ENCODE data around the gene RPN2.

The RPN2 gene

GRCh38 chr20:37233548-37234253, 54.6 kb downstream of the RPN2 start:
- no peak overlapping the region for H3K27ac Mint-ChIP-seq
- no peaks in the 10 kb centered on the region for H3K9me3 Mint-ChIP-seq
- no peaks in the 10 kb centered on the region for H3K27me3 Mint-ChIP-seq
- H3K4me3 Mint-ChIP-seq = no peak overlapping the region
- H3K36me3 Mint-ChIP-seq (ENCODE audit: low read depth) = peaks cover 100% of the 10 kb centered on the region
- intact Hi-C loops (cut with micrococcal nuclease) = no loop called here
- no peaks in the 10 kb centered on the region for H3K4me1 Mint-ChIP-seq (ENCODE audit: low read depth)

GRCh38 chr20:37234254-37234581, 55.1 kb downstream of the RPN2 start:
- Mint-ChIP-seq H3K4me3 (no peak overlapping the region), H3K4me1 (ENCODE audit: low read depth) (no peaks in the 10 kb centered on the region), H3K36me3 (ENCODE audit: low read depth) (peaks cover 100% of the 10 kb centered on the region), H3K27me3 (no peaks in the 10 kb centered on the region), H3K9me3 (no peaks in the 10 kb centered on the region), H3K27ac (no peak overlapping the region)
- intact Hi-C loops (cut with micrococcal nuclease) = no loop called here

DNA sequence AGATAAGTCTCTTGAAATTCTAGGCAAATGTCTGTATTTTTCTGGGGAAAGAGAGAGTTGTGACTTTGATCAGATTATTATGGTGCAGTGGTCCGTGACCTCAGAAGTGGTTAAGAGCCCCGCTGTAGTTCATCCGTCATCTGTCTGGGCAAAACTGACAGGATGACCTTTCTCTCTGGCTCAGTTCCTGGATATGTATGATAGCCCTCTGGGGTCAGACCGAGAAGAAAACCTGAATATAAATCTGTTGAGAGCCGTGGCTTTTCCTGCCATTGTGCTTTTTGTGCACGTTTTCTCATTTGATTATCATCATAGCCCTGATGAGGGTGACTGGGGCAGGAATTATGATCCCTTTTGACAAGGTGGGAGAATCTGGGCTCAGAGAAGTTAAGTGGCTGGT, 55.9 kb downstream of the RPN2 start:
- Mint-ChIP-seq H3K27me3 (no peaks in the 10 kb centered on the region), H3K4me3 (no peak overlapping the region), H3K27ac (no peak overlapping the region), H3K9me3 (no peaks in the 10 kb centered on the region), H3K36me3 (ENCODE audit: low read depth) (peaks cover 100% of the 10 kb centered on the region), H3K4me1 (ENCODE audit: low read depth) (no peaks in the 10 kb centered on the region)
- intact Hi-C loops (cut with micrococcal nuclease) = no loop called here

- Mint-ChIP-seq H3K36me3 (ENCODE audit: low read depth) (peaks cover 100% of the 10 kb centered on the region), H3K4me3 (no peak overlapping the region), H3K27me3 (no peaks in the 10 kb centered on the region), H3K9me3 (no peaks in the 10 kb centered on the region), H3K27ac (no peak overlapping the region), H3K4me1 (ENCODE audit: low read depth) (no peaks in the 10 kb centered on the region)
- intact Hi-C loops (cut with micrococcal nuclease) = no loop called here
These were observed 57.3 kb downstream of the RPN2 start for GRCh38 chr20:37236462-37236861.

DNA sequence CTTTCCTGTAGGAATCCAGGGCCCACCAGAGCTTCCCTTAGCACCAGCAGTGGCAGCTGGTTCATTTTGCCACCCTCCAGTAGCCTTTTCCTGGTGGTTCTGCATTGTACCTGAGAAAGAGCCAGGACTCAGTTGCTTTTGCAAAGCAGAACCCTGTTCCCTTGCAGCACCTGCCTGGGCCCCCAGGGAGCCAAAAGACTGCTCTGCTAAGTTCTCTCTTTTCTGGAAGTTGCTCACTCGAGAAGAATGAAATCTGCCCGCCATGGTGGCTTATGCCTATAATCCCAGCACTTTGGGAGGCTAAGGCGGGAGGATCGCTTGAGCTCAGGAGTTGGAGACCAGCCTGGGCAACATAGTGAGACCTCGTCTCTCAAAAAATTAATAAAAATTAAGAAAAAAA, 58.5 kb downstream of the RPN2 start:
- Mint-ChIP-seq H3K4me1 (ENCODE audit: low read depth) (no peaks in the 10 kb centered on the region), H3K9me3 (no peaks in the 10 kb centered on the region), H3K27ac (no peak overlapping the region), H3K36me3 (ENCODE audit: low read depth) (peaks cover 100% of the 10 kb centered on the region), H3K4me3 (no peak overlapping the region), H3K27me3 (no peaks in the 10 kb centered on the region)
- intact Hi-C loops (cut with micrococcal nuclease) = no loop called here

GRCh38 chr20:37238426-37238825, 59.3 kb downstream of the RPN2 start:
- H3K4me1 Mint-ChIP-seq (ENCODE audit: low read depth) = no peaks in the 10 kb centered on the region
- intact Hi-C loops (cut with micrococcal nuclease) = no loop called here
- H3K4me3 Mint-ChIP-seq = no peak overlapping the region
- peaks cover 100% of the 10 kb centered on the region for H3K36me3 Mint-ChIP-seq (ENCODE audit: low read depth)
- no peak overlapping the region for H3K27ac Mint-ChIP-seq
- no peaks in the 10 kb centered on the region for H3K27me3 Mint-ChIP-seq
- no peaks in the 10 kb centered on the region for H3K9me3 Mint-ChIP-seq

DNA sequence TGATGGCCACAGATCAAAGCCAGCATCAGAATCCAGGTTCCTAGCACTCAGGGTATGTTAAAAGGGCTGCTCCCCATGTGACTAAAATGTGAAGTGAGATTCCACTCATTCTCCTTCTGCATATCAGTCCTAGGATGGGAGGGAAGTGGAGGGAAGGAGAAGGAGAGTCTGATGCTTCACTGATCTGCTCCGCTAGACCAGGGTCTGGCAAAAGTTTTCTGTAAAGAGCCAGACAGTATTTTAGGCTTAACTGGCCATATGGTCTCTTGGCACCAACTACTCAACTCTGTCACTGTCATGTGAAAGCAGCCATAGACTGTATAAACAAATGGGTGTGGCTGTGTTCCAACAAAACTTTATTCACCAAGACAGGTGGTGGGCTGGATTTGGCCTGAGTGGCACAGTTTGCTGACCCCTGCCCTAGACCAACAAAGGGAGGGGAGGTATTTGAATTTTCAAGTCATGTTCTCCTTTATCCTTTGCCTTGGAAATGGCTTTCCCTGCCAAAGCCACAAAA, 59.9 kb downstream of the RPN2 start:
- H3K27me3 Mint-ChIP-seq = no peaks in the 10 kb centered on the region
- H3K36me3 Mint-ChIP-seq (ENCODE audit: low read depth) = peaks cover 100% of the 10 kb centered on the region
- H3K4me3 Mint-ChIP-seq = no peak overlapping the region
- intact Hi-C loops (cut with micrococcal nuclease) = no loop called here
- H3K4me1 Mint-ChIP-seq (ENCODE audit: low read depth) = no peaks in the 10 kb centered on the region
- no peak overlapping the region for H3K27ac Mint-ChIP-seq
- H3K9me3 Mint-ChIP-seq = no peaks in the 10 kb centered on the region

DNA sequence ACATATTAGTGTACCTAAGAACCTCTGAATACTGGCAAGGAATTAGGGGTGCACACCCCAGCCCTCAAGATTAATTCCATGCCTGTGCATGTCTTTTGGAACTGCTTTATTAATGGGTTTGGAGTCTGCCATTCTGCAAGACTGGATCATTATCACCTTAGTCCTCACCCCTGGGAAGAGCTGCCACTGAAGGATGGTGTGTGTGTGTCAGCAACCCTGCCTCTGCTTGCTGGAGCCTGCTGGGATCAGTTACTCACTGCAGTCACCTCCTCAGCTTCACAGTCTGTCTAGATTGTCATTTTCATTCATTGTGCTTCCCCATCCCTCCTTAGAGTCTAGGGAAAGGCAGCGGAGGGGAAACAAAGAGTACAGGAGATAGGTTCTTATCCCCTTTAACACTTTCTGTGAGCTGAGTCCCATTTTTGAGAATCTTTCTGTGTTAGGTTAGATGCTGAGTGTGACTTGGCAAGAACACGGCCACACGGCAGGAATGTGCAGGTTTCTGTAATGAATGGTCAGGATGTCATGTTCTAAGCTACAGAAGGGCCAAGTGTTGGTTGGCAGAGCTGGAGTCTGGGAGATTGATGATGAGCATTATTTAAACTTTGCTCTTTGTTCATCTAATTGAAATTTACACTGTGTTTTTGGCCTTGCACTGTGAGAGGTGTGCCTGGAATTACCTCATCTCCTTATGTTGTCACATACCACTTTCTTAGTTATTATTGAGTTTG, 61.4 kb downstream of the RPN2 start:
- Mint-ChIP-seq H3K4me1 (ENCODE audit: low read depth) (no peaks in the 10 kb centered on the region), H3K4me3 (no peak overlapping the region), H3K27ac (no peak overlapping the region), H3K27me3 (no peaks in the 10 kb centered on the region), H3K36me3 (ENCODE audit: low read depth) (peaks cover 98% of the 10 kb centered on the region), H3K9me3 (no peaks in the 10 kb centered on the region)
- intact Hi-C loops (cut with micrococcal nuclease) = no loop called here

DNA sequence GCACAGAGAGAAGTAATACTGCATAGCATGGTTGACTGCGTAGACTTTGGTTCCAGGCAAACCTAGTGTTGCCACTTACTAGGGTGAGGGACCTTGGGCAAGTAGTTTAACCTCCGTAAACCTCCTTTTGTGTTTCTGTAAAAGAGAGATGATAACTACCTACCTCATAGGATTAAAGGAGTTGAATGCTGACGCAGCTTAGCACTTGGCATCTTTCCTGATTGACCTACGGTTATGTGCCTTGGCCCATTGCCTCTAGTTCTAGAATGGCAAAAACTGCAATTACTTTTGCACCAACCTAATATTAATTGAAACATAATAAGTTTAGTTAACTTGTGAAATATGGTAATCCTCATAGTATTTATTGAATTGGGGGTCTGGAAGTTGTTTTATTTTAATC, 63.4 kb downstream of the RPN2 start:
- intact Hi-C loops (cut with micrococcal nuclease) = no loop called here
- Mint-ChIP-seq H3K9me3 (no peaks in the 10 kb centered on the region), H3K4me1 (ENCODE audit: low read depth) (peaks cover 2% of the 10 kb centered on the region), H3K36me3 (ENCODE audit: low read depth) (peaks cover 84% of the 10 kb centered on the region), H3K27ac (no peak overlapping the region), H3K27me3 (no peaks in the 10 kb centered on the region), H3K4me3 (no peak overlapping the region)

GRCh38 chr20:37243076-37243936, 64.2 kb downstream of the RPN2 start:
- no peak overlapping the region for H3K4me3 Mint-ChIP-seq
- H3K36me3 Mint-ChIP-seq (ENCODE audit: low read depth) = peaks cover 76% of the 10 kb centered on the region
- no peaks in the 10 kb centered on the region for H3K27me3 Mint-ChIP-seq
- intact Hi-C loops (cut with micrococcal nuclease) = no loop called here
- peaks cover 8% of the 10 kb centered on the region for H3K4me1 Mint-ChIP-seq (ENCODE audit: low read depth)
- no peak overlapping the region for H3K27ac Mint-ChIP-seq
- no peaks in the 10 kb centered on the region for H3K9me3 Mint-ChIP-seq

DNA sequence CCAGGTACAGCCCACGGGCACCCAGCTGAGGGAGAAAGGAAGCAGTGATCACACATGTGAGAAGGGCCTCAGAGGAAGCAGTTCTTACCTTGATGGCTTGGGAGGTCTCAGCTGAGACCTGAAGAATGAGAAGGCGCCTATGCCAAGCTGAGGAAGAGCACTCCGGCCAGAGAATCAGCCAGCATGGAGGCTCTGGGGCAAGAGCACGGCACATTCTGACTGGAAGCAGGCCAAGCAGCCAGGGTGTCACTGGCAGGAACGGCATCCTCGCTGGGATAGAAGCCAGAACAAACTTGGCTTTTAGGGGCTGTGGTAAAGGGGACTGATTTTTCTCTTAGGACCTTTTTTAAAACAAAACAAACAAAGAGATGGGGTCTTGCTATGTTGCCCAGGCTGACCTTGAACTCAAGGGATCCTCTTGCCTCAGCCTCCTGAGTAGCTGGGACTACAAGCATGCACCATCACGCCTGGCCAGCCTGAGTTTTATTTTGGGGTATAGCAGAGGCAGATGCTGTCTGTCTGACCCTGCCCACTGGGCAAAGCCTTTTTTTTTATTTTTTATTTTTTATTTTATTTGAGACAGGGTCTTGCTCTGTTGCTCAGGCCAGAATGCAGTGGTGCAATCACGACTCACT, 64.9 kb downstream of the RPN2 start:
- peaks cover 69% of the 10 kb centered on the region for H3K36me3 Mint-ChIP-seq (ENCODE audit: low read depth)
- no peak overlapping the region for H3K4me3 Mint-ChIP-seq
- no peaks in the 10 kb centered on the region for H3K9me3 Mint-ChIP-seq
- no peaks in the 10 kb centered on the region for H3K27me3 Mint-ChIP-seq
- H3K27ac Mint-ChIP-seq = no peak overlapping the region
- intact Hi-C loops (cut with micrococcal nuclease) = no loop called here
- H3K4me1 Mint-ChIP-seq (ENCODE audit: low read depth) = peaks cover 15% of the 10 kb centered on the region

DNA sequence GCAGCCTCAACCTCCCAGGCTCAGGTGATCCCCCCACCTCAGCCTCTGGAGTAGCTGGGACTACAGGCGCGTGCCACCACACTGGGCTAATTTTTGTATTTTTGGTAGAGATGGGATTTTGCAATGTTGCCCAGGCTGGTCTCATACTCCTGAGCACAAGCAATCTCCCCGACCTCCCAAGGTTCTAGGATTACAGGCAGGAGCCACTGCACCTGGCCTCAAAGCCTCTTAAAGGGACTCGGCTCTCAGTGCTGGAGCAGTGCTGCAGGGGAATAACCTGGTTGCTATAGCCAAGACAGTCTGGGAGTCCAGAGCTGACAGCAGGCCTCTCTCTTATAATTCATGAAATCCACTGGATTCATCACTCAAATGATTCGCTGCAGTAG, 65.4 kb downstream of the RPN2 start:
- Mint-ChIP-seq H3K36me3 (ENCODE audit: low read depth) (peaks cover 64% of the 10 kb centered on the region), H3K27me3 (no peaks in the 10 kb centered on the region)

DNA sequence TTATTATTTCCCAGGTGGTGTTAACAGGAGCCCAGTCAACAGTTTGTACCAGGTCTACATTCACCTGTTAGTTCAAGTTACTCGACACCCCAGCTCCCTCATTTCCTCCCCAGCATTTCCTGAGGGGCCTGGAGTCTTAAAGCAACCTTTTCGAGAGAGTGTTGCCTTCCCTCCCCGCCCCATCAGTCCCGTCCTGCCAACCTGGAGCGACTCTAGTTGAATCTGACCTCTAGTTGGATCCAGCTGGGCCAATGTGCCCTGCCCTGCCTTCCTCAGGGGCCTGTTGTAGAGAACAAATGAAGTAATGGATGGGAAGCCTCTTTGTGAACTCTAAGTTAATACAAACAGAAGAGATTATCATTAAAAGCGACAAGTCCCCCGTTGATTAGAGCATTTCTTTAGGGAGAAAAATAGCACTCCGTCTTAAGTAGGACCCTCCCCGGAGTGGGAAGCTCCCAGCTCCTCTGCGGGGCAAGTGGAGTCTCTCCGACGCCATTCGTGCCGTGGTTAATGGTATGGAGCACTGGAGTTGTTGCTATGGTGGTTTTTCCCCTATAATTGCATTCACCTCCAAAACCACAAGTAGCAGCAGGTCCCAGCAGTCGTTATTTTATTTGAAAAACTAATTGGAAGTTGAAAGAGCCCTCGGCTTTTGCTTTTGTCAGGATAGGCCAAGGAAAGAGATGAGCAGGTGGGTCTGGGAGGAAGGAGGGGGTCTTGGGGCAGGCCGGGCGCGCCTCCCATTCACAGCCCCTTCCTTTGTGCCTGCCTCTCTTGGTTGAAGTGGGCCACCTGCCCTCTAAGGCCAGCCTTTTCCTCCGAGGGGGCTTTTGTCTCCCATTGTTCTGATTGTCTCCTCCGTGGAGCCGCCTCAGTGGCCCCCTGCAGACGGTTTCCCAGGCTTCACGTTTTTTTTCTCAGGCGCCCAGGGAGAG, 66.4 kb downstream of the RPN2 start:
- Mint-ChIP-seq H3K27ac (no peak overlapping the region), H3K4me1 (ENCODE audit: low read depth) (peaks cover 19% of the 10 kb centered on the region), H3K36me3 (ENCODE audit: low read depth) (peaks cover 55% of the 10 kb centered on the region), H3K9me3 (no peaks in the 10 kb centered on the region), H3K27me3 (no peaks in the 10 kb centered on the region), H3K4me3 (no peak overlapping the region)
- intact Hi-C loops (cut with micrococcal nuclease) = no loop called here

More for the DNA sequence above, 65.4 kb downstream of the RPN2 start:
- peaks cover 19% of the 10 kb centered on the region for H3K4me1 Mint-ChIP-seq (ENCODE audit: low read depth)
- H3K9me3 Mint-ChIP-seq = no peaks in the 10 kb centered on the region
- no peak overlapping the region for H3K4me3 Mint-ChIP-seq
- H3K27ac Mint-ChIP-seq = no peak overlapping the region
- intact Hi-C loops (cut with micrococcal nuclease) = no loop called here

Measured in dendritic cell treated with granulocyte-macrophage colony-stimulating factor and Interleukin-4, amounts not matched to agents 40 ng/mL and 50 ng/mL, for 4 days (primary cell).